Liver (tissue), 9 donors: Measurements from ENCODE around the gene USHBP1. TPM values are rescaled to one million over a fixed set of nuclear protein-coding genes. Genes with fewer than 3 reads are reported as not detected.

Experiments used
- DNase-seq: peaks from one replicate; pipeline ENCODE4 v3.0.0-alpha.2; 2017; ENCODE audit warnings: low spot score
- H3K27ac ChIP-seq, 2 donors: one replicate each; pipeline ENCODE4 v1.7.0; 2013; ENCODE audit warnings: inconsistent platforms in 2 of 2, low read length in 2 of 2, control low read depth in 1 of 2, low read depth in 1 of 2, mild to moderate bottlenecking in 1 of 2
- H3K27me3 ChIP-seq, 4 donors: one replicate each; pipeline versions ENCODE4 v1.6.1 to v1.7.0; 2013; ENCODE audit warnings: low read length in 3 of 4, inconsistent platforms in 1 of 4, mild to moderate bottlenecking in 1 of 4, moderate library complexity in 1 of 4; ENCODE audit not compliant: control insufficient read depth in 4 of 4, insufficient read depth in 4 of 4
- H3K36me3 ChIP-seq, 4 donors: one replicate each; pipeline versions ENCODE4 v1.6.1 to v1.7.0; 2013; ENCODE audit warnings: low read length in 3 of 4, mild to moderate bottlenecking in 3 of 4, low read depth in 1 of 4, moderate library complexity in 1 of 4; ENCODE audit not compliant: control insufficient read depth in 4 of 4, insufficient read depth in 3 of 4
- H3K4me1 ChIP-seq, 4 donors: one replicate each; pipeline versions ENCODE4 v1.6.1 to v1.7.0; 2013; ENCODE audit warnings: low read length in 3 of 4, mild to moderate bottlenecking in 3 of 4, moderate library complexity in 1 of 4; ENCODE audit not compliant: control insufficient read depth in 4 of 4, insufficient read depth in 4 of 4
- H3K4me3 ChIP-seq, 3 donors: one replicate each; pipeline versions ENCODE4 v1.6.1 to v1.7.0; 2013; ENCODE audit warnings: low read length in 3 of 3, control low read depth in 1 of 3, low read depth in 1 of 3, mild to moderate bottlenecking in 1 of 3
- H3K9ac ChIP-seq, 2 donors: one replicate each; pipeline ENCODE4 v1.7.0; 2013; ENCODE audit warnings: low read length in 2 of 2, mild to moderate bottlenecking in 2 of 2, moderate library complexity in 2 of 2, control low read depth in 1 of 2, low read depth in 1 of 2
- H3K9me3 ChIP-seq, 4 donors: one replicate each; pipeline versions ENCODE4 v1.6.1 to v1.7.0; 2013; ENCODE audit warnings: low read length in 3 of 4; ENCODE audit not compliant: control insufficient read depth in 4 of 4
- CTCF ChIP-seq: fragments of 150-350 bp; IDR thresholded peaks from 2 replicates; pipeline ENCODE4 v1.5.1; 2017; ENCODE audit warnings: improper control_type of control experiment, low read depth, low read length; ENCODE audit not compliant: missing input control
- FOXA2 ChIP-seq: IDR thresholded peaks from 2 replicates; pipeline ENCODE4 v1.6.1; 2016; ENCODE audit warnings: antibody characterized with exemption
- GABPA ChIP-seq, 2 donors: IDR thresholded peaks in 1 of 2; conservative IDR thresholded peaks in 1 of 2; 2 replicates each; pipeline ENCODE4 v1.6.1; 2016; ENCODE audit warnings: antibody characterized with exemption in 2 of 2, mild to moderate bottlenecking in 1 of 2, moderate library complexity in 1 of 2
- HNF4A ChIP-seq, 2 donors: conservative IDR thresholded peaks; 2 replicates each; pipeline ENCODE4 v1.6.1; 2016; ENCODE audit warnings: antibody characterized with exemption in 2 of 2, mild to moderate bottlenecking in 2 of 2
- HNF4G ChIP-seq: IDR thresholded peaks from 2 replicates; pipeline ENCODE4 v1.6.1; 2016; ENCODE audit warnings: antibody characterized with exemption
- MAX ChIP-seq: IDR thresholded peaks from 2 replicates; pipeline ENCODE4 v1.6.1; 2016; ENCODE audit warnings: antibody characterized with exemption
- RAD21 ChIP-seq, 2 donors: IDR thresholded peaks; 2 replicates each; pipeline ENCODE4 v1.6.1; 2016; ENCODE audit warnings: antibody characterized with exemption in 2 of 2, mild to moderate bottlenecking in 2 of 2
- REST ChIP-seq: IDR thresholded peaks from 2 replicates; pipeline ENCODE4 v1.6.1; 2016; ENCODE audit warnings: antibody characterized with exemption, mild to moderate bottlenecking
- YY1 ChIP-seq: IDR thresholded peaks from 2 replicates; pipeline ENCODE4 v1.6.1; 2016; ENCODE audit warnings: antibody characterized with exemption, mild to moderate bottlenecking
- ZBTB33 ChIP-seq: IDR thresholded peaks from 2 replicates; pipeline ENCODE4 v1.6.1; 2016; ENCODE audit warnings: antibody characterized with exemption
- WGBS: extraction: QIAGEN DNeasy Blood & Tissue Kit; methylation state at CpG from one replicate; pipeline ENCODE4 v1.1.7; 2013; 5-methylcytosine and 5-hydroxymethylcytosine counted together
- polyA plus RNA-seq, 2 donors: library from polyadenylated mRNA; stranded (reverse) in 1 of 2; unstranded in 1 of 2; fragments of 200-250 nt in 1 of 2; fragments of >200 nt in 1 of 2; fragmentation: Nextera tagmentation in 1 of 2; extraction: Ambion mirVana in 1 of 2; gene quantifications; one replicate each; pipeline versions ENCODE4 v1.2.1 to v1.2.3, GENCODE V29; 2013 to 2015
- total RNA-seq, 2 donors: library from RNA; depleted of rRNA; stranded (reverse); fragments of >200 nt; gene quantifications; one replicate each; pipeline ENCODE4 v1.2.3, GENCODE V29; 2014
- donor health status: healthy.
- donor health status: healthy.
- donor health status: healthy.
- donor health status: healthy.
- donor health status: healthy.

The USHBP1 gene
- total and polyA plus RNA-seq, 4 donors, result 1.2 to 2.6 (median 1.9) TPM

- TF ChIP-seq REST (peak; percentile 58), CTCF (no peak), RAD21 (IDR thresholded peaks at IDR 0.05) (peak; percentile 49 to 64), HNF4G (no peak), MAX (no peak)
These were observed 49.2 kb downstream of the USHBP1 start, which contains the start of gene USE1 (continued) for GRCh38 chr19:17215127-17215971.

DNA sequence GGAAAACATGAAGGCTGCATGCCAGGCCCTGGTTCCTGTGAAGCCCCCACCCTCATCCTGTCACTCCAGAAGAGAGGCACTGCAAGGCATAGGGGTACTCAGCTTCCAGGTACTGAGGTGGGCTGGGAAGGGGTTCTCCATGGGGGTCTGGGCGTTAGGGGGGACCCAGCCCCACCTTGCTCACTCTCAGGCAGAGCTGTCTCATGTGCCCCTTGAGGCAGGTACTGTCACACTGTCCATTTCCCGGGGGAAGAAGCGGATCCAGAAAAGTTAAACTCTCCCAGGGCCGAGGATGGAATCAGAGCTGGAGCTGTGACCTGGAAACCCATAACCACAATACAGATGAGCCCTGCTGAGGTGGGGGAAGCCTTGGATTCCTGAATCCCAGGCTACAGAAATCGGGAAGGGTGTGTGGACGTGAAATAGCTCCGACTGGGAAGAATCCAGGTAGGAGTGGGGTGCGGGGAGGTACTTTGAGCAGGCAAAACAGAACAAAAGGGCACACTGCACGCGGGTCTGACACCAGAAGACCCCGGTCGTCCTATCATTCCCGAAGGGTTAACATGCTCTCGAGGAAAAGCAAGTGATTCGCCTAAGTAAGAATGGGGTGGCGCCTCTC is 49.9 kb downstream of the USHBP1 start:
- Histone ChIP-seq H3K9ac (peak overlapping the region; percentile 2 to 64), H3K4me1 (peaks cover 0 to 15% (median 12%) of the 10 kb centered on the region in 4 donors), H3K27me3 (no peaks in the 10 kb centered on the region), H3K36me3 (peaks cover 6 to 35% (median 11%) of the 10 kb centered on the region in 4 donors), H3K27ac (peak overlapping the region; percentile 97), H3K4me3 (peak overlapping the region; percentile 61 to 92 (median 66)), H3K9me3 (no peaks in the 10 kb centered on the region)
- DNase-seq, result no peak
- 33% methylated on average over 16 of the region's 16 CpGs for WGBS
- TF ChIP-seq GABPA (IDR thresholded peaks at IDR 0.05 in 1 of 2, conservative IDR thresholded peaks at IDR 0.05 in 1 of 2) (no peak), FOXA2 (no peak), CTCF (no peak), RAD21 (IDR thresholded peaks at IDR 0.05) (no peak), ZBTB33 (no peak), MAX (no peak), HNF4A (conservative IDR thresholded peaks at IDR 0.05) (no peak), YY1 (no peak)
